Breast epithelium (tissue), 4 donors: ENCODE data around the gene METAP2. TPM values are rescaled to one million over a fixed set of nuclear protein-coding genes. Genes with fewer than 3 reads are reported as not detected.
"Not testable (repeated sequence)": the region's sequence is repeated elsewhere in the genome, so short reads cannot be mapped to it uniquely, and the experiment has no call there.

Experiments
- DNase-seq, 2 donors: peaks; one replicate each; pipeline ENCODE4 v3.0.0-alpha.2; 2019; ENCODE audit warnings: low spot score in 2 of 2
- H3K27ac ChIP-seq, 2 donors: fragments of 200-600 bp; sonication (generic) in 1 of 2; one replicate each; pipeline ENCODE4 v1.5.1; 2016 to 2019; ENCODE audit warnings: mild to moderate bottlenecking in 1 of 2
- H3K27me3 ChIP-seq, 2 donors: fragments of 200-600 bp; sonication (generic) in 1 of 2; one replicate each; pipeline versions ENCODE4 v1.5.1 to v1.6.0; 2017 to 2019; ENCODE audit warnings: control low read depth in 1 of 2, mild to moderate bottlenecking in 1 of 2
- H3K36me3 ChIP-seq: fragments of 200-600 bp; one replicate; pipeline ENCODE4 v1.5.1; 2019
- H3K4me1 ChIP-seq, 2 donors: fragments of 200-600 bp; sonication (generic); one replicate each; pipeline ENCODE4 v1.5.1; 2016 to 2019; ENCODE audit warnings: control low read depth in 1 of 2
- H3K4me3 ChIP-seq, 3 donors: fragments of 200-600 bp; sonication (generic); 1 replicate in 2 of 3; 2 replicates in 1 of 3; pipeline ENCODE4 v1.5.1; 2016 to 2019; ENCODE audit warnings: mild to moderate bottlenecking in 3 of 3, moderate library complexity in 2 of 3
- H3K9me3 ChIP-seq, 2 donors: fragments of 200-600 bp; sonication (generic) in 1 of 2; one replicate each; pipeline ENCODE4 v1.5.1; 2016 to 2019; ENCODE audit warnings: control low read depth in 1 of 2
- POLR2A ChIP-seq: fragments of 450-650 bp; IDR thresholded peaks from one replicate; pipeline ENCODE4 v1.6.1; 2016; ENCODE audit warnings: antibody characterized with exemption, mild to moderate bottlenecking, moderate library complexity
- POLR2AphosphoS5 ChIP-seq, 3 donors: sonication (generic); formaldehyde crosslinking; IDR thresholded peaks; one replicate each; pipeline ENCODE4 v1.6.1; 2017; ENCODE audit warnings: antibody characterized with exemption in 3 of 3
- intact Hi-C: fragments of 100-400 bp; cut with DNase I; formaldehyde crosslinking; loops from one replicate; pipeline ENCODE4 v1.15.1; 2023; ENCODE audit warnings: low total_unique reads
- total RNA-seq, 3 donors: library from RNA; depleted of rRNA; stranded (reverse); fragments of >200 nt; gene quantifications; one replicate each; pipeline ENCODE4 v1.1.0, GENCODE V29; 2016
- TF ChIP-seq, protein P1 (sequence below), 3 donors: fragments of 450-650 bp; IDR thresholded peaks; one replicate each; pipeline ENCODE4 v1.5.1; 2016 to 2017; ENCODE audit warnings: antibody characterized with exemption in 3 of 3, mild to moderate bottlenecking in 3 of 3, moderate library complexity in 3 of 3

The METAP2 gene
- total RNA-seq, 3 donors from 2014 or later: 58.7 to 67.8 (median 59.6) TPM

DNA sequence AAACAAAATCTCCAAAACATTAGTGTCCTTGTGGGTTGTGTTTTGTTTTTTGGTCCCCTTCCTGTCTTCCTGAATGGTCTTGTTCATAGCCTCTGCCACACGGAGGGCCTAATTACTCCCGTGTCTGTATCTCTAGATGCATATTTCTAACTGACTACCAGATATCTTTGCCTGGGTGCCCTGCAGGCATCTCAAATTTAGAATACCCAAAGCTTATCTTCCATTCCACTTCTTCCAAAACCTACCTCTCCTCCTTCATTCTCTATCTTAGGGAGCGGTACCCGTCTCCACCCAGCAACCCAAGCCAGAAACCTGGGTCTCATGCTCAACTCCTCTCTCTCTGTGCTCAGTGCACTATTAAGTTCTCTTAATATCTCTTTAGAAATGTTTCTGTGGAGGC is 10.9 kb upstream of the METAP2 start:
- no peaks in the 10 kb centered on the region for H3K36me3 ChIP-seq
- no peak overlapping the region for H3K4me3 ChIP-seq
- no peak for DNase-seq
- intact Hi-C loops: no loop called here
- H3K4me1 ChIP-seq: no peaks in the 10 kb centered on the region
- no peaks in the 10 kb centered on the region for H3K27me3 ChIP-seq
- TF ChIP-seq POLR2A (no peak), POLR2AphosphoS5 (IDR thresholded peaks at IDR 0.05) (no peak)
- TF ChIP-seq, protein P1, sequence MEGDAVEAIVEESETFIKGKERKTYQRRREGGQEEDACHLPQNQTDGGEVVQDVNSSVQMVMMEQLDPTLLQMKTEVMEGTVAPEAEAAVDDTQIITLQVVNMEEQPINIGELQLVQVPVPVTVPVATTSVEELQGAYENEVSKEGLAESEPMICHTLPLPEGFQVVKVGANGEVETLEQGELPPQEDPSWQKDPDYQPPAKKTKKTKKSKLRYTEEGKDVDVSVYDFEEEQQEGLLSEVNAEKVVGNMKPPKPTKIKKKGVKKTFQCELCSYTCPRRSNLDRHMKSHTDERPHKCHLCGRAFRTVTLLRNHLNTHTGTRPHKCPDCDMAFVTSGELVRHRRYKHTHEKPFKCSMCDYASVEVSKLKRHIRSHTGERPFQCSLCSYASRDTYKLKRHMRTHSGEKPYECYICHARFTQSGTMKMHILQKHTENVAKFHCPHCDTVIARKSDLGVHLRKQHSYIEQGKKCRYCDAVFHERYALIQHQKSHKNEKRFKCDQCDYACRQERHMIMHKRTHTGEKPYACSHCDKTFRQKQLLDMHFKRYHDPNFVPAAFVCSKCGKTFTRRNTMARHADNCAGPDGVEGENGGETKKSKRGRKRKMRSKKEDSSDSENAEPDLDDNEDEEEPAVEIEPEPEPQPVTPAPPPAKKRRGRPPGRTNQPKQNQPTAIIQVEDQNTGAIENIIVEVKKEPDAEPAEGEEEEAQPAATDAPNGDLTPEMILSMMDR (IDR thresholded peaks at IDR 0.05): no peak
- peaks cover 4 to 8% of the 10 kb centered on the region in 2 donors for H3K9me3 ChIP-seq
- H3K27ac ChIP-seq: no peak overlapping the region

DNA sequence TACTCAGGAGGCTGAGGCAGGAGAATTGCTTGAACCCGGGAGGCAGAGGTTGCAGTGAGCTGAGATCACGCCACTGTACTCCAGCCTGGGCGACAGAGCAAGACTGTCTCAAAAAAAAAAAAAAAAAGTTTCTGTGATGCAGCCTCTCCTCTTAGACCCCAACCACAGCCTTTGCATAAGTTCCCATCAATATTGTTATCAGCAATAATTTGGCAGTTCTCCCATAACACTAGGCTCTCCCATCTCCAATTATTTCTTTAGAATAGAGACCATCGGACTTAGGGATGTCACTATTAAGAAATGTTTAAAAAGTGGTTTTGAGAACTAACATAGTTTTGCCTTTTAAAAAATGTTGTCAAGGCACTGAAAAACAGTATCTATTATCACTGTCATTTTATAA is 10.2 kb upstream of the METAP2 start:
- H3K9me3 ChIP-seq, H3K27me3 ChIP-seq, DNase-seq, H3K4me3 ChIP-seq, H3K36me3 ChIP-seq, intact Hi-C loops, H3K4me1 ChIP-seq, H3K27ac ChIP-seq: not testable (repeated sequence)

DNA sequence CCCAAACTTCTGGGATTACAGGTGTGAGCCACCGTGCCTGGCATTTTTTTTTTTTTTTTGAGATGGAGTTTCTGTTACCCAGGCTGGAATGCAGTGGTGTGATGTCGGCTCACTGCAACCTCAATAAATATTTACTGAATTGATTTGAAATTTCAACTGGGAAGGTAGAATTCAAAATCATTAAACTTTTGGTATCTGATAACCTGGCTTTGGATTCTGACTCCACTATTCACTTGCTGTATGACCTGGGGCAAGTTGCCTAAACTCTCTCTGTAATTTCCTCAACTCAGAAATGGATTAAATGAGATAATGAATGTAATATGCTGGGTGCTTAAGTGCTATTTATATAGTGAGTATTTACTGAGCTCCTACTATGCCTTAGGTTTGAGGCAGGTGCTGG is 8.7 kb upstream of the METAP2 start:
- Histone ChIP-seq H3K9me3 (no peaks in the 10 kb centered on the region), H3K4me3 (no peak overlapping the region), H3K4me1 (no peaks in the 10 kb centered on the region), H3K36me3 (no peaks in the 10 kb centered on the region), H3K27me3 (no peaks in the 10 kb centered on the region), H3K27ac (no peak overlapping the region)
- intact Hi-C loops: no loop called here
- DNase-seq: no peak
- TF ChIP-seq POLR2A: no peak
- TF ChIP-seq, protein P1 (IDR thresholded peaks at IDR 0.05): no peak
- no peak for TF ChIP-seq POLR2AphosphoS5 (IDR thresholded peaks at IDR 0.05)

DNA sequence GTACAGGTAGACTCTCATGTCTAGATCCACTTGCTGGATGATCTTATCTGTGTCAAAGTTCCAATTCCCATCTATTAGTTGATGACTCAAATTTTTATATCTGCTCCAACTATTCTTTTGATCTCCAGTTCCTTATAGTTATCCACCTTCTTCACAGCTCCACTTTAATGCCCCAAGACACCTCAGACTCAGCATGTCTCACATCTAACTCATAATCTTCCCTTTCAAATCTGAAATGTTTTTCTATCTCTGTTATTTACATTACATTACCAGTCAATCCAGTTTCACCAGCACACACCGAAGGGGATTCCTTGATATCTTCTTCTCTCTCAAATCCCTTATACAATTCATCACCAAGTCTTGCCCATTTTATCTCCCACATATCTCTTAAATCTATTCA is 3.7 kb upstream of the METAP2 start:
- intact Hi-C loops: no loop called here
- Histone ChIP-seq H3K4me1 (peaks cover under 1 to 2% of the 10 kb centered on the region in 2 donors), H3K27me3 (no peaks in the 10 kb centered on the region), H3K4me3 (no peak overlapping the region), H3K27ac (no peak overlapping the region), H3K9me3 (no peaks in the 10 kb centered on the region), H3K36me3 (no peaks in the 10 kb centered on the region)
- TF ChIP-seq POLR2AphosphoS5 (IDR thresholded peaks at IDR 0.05) (no peak), POLR2A (no peak)
- TF ChIP-seq, protein P1 (IDR thresholded peaks at IDR 0.05): no peak
- no peak for DNase-seq

DNA sequence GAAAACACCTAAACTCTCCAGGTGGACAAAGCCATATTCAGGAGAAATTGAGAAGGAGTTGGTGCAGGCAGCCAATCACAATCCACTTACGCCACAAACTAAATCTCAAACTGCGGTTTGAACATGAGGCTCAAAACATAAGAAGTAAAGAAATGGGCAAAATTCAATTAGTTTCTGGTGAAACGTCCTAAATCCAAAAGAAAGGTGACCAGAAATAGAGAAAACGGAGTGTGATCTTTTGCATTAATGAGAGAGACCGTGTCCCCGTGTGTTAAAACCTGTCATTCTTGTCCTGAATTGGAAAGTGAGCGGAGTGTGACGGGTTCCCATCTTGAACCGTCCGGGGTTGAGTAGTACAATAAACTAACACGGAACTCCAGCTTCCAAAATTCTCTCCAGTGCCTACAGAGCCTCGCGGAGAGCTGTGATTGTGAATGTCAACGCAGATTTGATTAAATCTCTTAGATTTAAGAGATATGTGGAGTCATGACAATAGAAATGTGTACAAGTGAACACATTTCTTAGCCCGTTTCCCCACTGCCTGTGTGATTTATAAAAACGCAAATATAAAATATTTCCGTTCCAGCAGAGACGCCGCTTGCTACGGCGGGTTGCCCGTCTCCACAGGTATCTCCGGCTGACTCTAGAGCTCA is 595 bp upstream of the METAP2 start:
- H3K27me3 ChIP-seq: no peaks in the 10 kb centered on the region
- H3K4me1 ChIP-seq: peaks cover 5 to 7% of the 10 kb centered on the region in 2 donors
- H3K27ac ChIP-seq: peak overlapping the region; percentile 95
- peak in 1 of 2 donors; percentile 41 for DNase-seq
- TF ChIP-seq, protein P1 (IDR thresholded peaks at IDR 0.05): no peak
- TF ChIP-seq POLR2AphosphoS5 (IDR thresholded peaks at IDR 0.05) (no peak), POLR2A (no peak)
- peak overlapping the region; percentile 70 to 96 (median 95) for H3K4me3 ChIP-seq
- intact Hi-C loops: no loop called here
- H3K36me3 ChIP-seq: no peaks in the 10 kb centered on the region
- no peaks in the 10 kb centered on the region for H3K9me3 ChIP-seq

DNA sequence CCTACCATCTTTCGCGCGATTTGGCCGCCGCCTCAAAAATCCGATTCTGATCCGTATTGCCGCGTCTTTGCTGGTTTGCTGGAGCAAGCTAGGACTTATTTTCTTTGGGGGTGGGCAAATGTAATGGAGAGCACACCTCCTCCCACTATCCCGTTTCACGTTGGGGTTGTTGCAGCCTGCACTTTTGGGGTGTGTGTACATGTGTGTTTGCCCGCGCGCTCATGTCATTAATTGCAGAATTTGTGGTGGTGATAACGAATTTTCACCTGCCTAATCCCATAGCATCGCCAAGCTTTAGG is 657 bp downstream of the METAP2 start:
- H3K9me3 ChIP-seq: no peaks in the 10 kb centered on the region
- H3K27ac ChIP-seq: peak overlapping the region; percentile 95
- no peak for DNase-seq
- peak overlapping the region; percentile 70 to 96 (median 95) for H3K4me3 ChIP-seq
- H3K27me3 ChIP-seq: no peaks in the 10 kb centered on the region
- no peaks in the 10 kb centered on the region for H3K36me3 ChIP-seq
- H3K4me1 ChIP-seq: peaks cover 5 to 7% of the 10 kb centered on the region in 2 donors
- intact Hi-C loops: no loop called here
- TF ChIP-seq POLR2A: no peak
- TF ChIP-seq, protein P1 (IDR thresholded peaks at IDR 0.05): no peak
- no peak for TF ChIP-seq POLR2AphosphoS5 (IDR thresholded peaks at IDR 0.05)
